MCF 10A (cell line): ENCODE results near the gene TLR10. TPM values are rescaled to one million over a fixed set of nuclear protein-coding genes. Genes with fewer than 3 reads are reported as not detected.

Experiments used
- BruUV-seq: library from RNA; stranded (reverse); fragments of 400-500 nt; replicated peaks from 2 replicates; lab custom pipeline; 2021; lab: Mats Ljungman, UMichigan
- CTCF ChIA-PET: fragments of 300-600 bp; sonication (Branson Sonifier 250); formaldehyde crosslinking; extraction: SDS; loops from one replicate; lab custom pipeline; 2021; ENCODE audit warnings: antibody characterized with exemption, inconsistent platforms; lab: Yijun Ruan, JAX
- POLR2A ChIA-PET: fragments of 300-600, 350-650 bp; sonication (Branson Sonifier 250); formaldehyde crosslinking; extraction: SDS; loops from one replicate; lab custom pipeline; 2020; ENCODE audit warnings: antibody characterized with exemption, inconsistent platforms; lab: Yijun Ruan, JAX
- DNase-seq: peaks from one replicate; pipeline ENCODE4 v3.0.0-alpha.2; 2018; ENCODE audit not compliant: unreplicated experiment
- H3K27ac Mint-ChIP-seq: one replicate; pipeline ENCODE4 v1.8.0; 2022; ENCODE audit warnings: mild to moderate bottlenecking, low read depth, mixed read lengths; ENCODE audit not compliant: unreplicated experiment
- H3K27me3 Mint-ChIP-seq: one replicate; pipeline ENCODE4 v1.8.0; 2022; ENCODE audit warnings: mixed read lengths; ENCODE audit not compliant: insufficient read depth, unreplicated experiment
- H3K36me3 Mint-ChIP-seq: one replicate; pipeline ENCODE4 v1.8.0; 2022; ENCODE audit warnings: mild to moderate bottlenecking, moderate library complexity, mixed read lengths; ENCODE audit not compliant: insufficient read depth, unreplicated experiment
- H3K4me1 Mint-ChIP-seq: one replicate; pipeline ENCODE4 v1.8.0; 2022; ENCODE audit warnings: mixed read lengths; ENCODE audit not compliant: insufficient read depth, unreplicated experiment
- H3K4me3 Mint-ChIP-seq: one replicate; pipeline ENCODE4 v1.8.0; 2022; ENCODE audit warnings: mild to moderate bottlenecking, moderate library complexity, mixed read lengths; ENCODE audit not compliant: unreplicated experiment
- H3K9me3 Mint-ChIP-seq: one replicate; pipeline ENCODE4 v1.8.0; 2022; ENCODE audit warnings: mixed read lengths; ENCODE audit not compliant: unreplicated experiment
- intact Hi-C: fragments of 100-400 bp; cut with micrococcal nuclease; formaldehyde crosslinking; loops from 2 replicates; pipeline ENCODE4 v1.14.1; 2022
- total RNA-seq: library from RNA; stranded (reverse); gene quantifications from 2 replicates; pipeline ENCODE4 v1.2.3, GENCODE V29; 2022
- TF ChIP-seq, protein P1 (sequence below): fragments of 200-600 bp; IDR thresholded peaks from one replicate; pipeline ENCODE4 v1.8.0; 2022; ENCODE audit warnings: antibody characterized with exemption, mild to moderate bottlenecking; ENCODE audit not compliant: unreplicated experiment

The TLR10 gene
- total RNA-seq, 1 experiment from 2014 or later, result not detected

DNA sequence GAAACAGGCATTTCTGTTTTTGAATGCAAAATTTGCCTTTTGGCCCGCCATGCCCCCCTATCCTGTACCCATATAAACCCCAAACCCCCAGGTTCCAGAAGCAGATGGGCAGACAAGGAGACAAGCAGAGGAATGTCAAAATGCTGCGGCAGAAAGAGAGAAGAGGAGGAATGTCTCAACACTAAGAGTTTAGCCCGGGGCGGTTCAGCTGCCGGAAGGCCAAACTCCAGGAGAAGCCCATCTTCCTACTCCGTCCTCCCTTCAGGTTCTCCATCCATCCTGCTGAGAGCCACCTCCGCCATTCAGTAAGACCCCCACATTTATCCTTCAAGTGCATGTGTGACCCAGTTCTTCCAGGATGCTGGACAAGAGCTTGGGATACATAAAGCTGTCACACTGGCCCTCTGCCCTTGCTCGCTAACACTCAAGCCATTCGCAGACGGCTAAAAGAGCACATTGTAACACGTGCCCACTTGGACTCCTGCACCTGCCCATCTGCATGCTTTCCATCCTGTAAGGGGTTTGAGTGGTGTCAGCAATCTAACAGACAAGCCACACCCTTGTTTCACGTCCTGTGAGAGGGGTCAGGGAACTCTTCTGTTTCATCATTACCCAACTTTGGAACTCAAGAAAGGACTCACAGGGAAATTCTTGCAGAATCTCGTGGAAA is 31.3 kb downstream of the TLR10 start:
- no peaks in the 10 kb centered on the region for H3K4me1 Mint-ChIP-seq
- ChIA-PET POLR2A (interaction anchor here (0.7 to 1.2 kb wide), 3 partner anchors 8 to 924 kb away, joined by 3 read pairs; no protein-coding TSS in a partner anchor), CTCF (interaction anchor here (0.6 kb wide), 1 partner anchor 572 kb away, joined by 3 read pairs; no protein-coding TSS in a partner anchor)
- H3K27me3 Mint-ChIP-seq, result no peaks in the 10 kb centered on the region
- no peaks in the 10 kb centered on the region for H3K36me3 Mint-ChIP-seq
- TF ChIP-seq, protein P1, sequence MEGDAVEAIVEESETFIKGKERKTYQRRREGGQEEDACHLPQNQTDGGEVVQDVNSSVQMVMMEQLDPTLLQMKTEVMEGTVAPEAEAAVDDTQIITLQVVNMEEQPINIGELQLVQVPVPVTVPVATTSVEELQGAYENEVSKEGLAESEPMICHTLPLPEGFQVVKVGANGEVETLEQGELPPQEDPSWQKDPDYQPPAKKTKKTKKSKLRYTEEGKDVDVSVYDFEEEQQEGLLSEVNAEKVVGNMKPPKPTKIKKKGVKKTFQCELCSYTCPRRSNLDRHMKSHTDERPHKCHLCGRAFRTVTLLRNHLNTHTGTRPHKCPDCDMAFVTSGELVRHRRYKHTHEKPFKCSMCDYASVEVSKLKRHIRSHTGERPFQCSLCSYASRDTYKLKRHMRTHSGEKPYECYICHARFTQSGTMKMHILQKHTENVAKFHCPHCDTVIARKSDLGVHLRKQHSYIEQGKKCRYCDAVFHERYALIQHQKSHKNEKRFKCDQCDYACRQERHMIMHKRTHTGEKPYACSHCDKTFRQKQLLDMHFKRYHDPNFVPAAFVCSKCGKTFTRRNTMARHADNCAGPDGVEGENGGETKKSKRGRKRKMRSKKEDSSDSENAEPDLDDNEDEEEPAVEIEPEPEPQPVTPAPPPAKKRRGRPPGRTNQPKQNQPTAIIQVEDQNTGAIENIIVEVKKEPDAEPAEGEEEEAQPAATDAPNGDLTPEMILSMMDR, result no peak
- no peak overlapping the region for H3K27ac Mint-ChIP-seq
- H3K9me3 Mint-ChIP-seq, result peaks cover 5% of the 10 kb centered on the region
- DNase-seq, result no peak
- no TSS peak for BruUV-seq
- intact Hi-C loops, result loop anchor here (10.0 kb wide), 2 partner anchors 293 to 683 kb away; no protein-coding TSS in a partner anchor
- H3K4me3 Mint-ChIP-seq, result no peak overlapping the region

DNA sequence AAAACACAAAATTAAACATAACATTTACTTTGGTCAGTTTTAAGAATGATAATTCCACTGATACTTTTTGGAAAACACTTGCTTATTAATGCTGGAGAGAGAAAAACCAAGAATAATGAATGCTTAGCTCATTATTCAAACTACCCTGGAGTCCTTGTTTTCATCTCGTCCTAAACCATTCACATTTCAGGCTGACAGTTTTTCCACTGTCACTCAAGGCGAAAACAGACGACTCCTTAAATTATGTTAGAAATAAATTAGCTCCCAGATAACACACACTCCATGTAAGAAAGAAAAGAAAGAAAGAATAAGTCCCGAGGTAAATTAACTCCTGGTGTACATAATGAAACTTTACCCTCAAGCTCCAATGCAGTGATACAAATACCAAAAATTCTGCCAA is 33.5 kb downstream of the TLR10 start:
- CTCF ChIA-PET, result interaction anchor here (0.5 to 1.1 kb wide), 3 partner anchors 112 to 581 kb away, joined by 3 to 4 read pairs (median 3); no protein-coding TSS in a partner anchor
- no peak for DNase-seq
- no peaks in the 10 kb centered on the region for H3K27me3 Mint-ChIP-seq
- H3K27ac Mint-ChIP-seq, result no peak overlapping the region
- no peaks in the 10 kb centered on the region for H3K4me1 Mint-ChIP-seq
- TF ChIP-seq, protein P1, result no peak
- POLR2A ChIA-PET, result interaction anchor here (0.6 kb wide), 1 partner anchor 74 kb away, joined by 3 read pairs; no protein-coding TSS in a partner anchor
- intact Hi-C loops, result no loop called here
- no peak overlapping the region for H3K4me3 Mint-ChIP-seq
- no peaks in the 10 kb centered on the region for H3K36me3 Mint-ChIP-seq
- peaks cover 7% of the 10 kb centered on the region for H3K9me3 Mint-ChIP-seq
- no TSS peak for BruUV-seq

DNA sequence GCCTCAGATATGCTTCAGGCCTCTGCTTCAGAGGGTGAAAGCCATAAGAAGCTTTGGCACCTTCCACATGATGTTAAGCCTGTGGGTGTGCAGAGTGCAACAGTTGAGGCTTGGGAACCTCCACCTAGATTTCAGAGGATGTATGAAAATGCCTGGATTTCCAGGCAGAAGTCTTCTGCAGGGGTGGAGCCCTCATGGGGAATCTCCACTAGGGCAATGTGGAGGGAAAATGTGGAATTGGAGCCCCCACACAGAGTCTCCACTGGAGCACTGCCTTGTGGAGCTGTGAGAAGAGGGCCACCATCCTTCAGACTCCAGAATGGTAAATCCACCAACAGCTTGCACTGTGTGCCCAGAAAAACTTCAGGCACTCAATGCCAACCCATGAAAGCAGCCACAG is 35.2 kb downstream of the TLR10 start:
- ChIA-PET POLR2A (interaction anchor here (0.6 kb wide), 1 partner anchor 130 kb away, joined by 3 read pairs; no protein-coding TSS in a partner anchor), CTCF (no interaction called here)
- no peak overlapping the region for H3K4me3 Mint-ChIP-seq
- intact Hi-C loops, result no loop called here
- peaks cover 7% of the 10 kb centered on the region for H3K9me3 Mint-ChIP-seq
- peaks cover 6% of the 10 kb centered on the region for H3K4me1 Mint-ChIP-seq
- no peak overlapping the region for H3K27ac Mint-ChIP-seq
- H3K27me3 Mint-ChIP-seq, result no peaks in the 10 kb centered on the region
- H3K36me3 Mint-ChIP-seq, result no peaks in the 10 kb centered on the region
- no TSS peak for BruUV-seq
- TF ChIP-seq, protein P1, result no peak
- no peak for DNase-seq

DNA sequence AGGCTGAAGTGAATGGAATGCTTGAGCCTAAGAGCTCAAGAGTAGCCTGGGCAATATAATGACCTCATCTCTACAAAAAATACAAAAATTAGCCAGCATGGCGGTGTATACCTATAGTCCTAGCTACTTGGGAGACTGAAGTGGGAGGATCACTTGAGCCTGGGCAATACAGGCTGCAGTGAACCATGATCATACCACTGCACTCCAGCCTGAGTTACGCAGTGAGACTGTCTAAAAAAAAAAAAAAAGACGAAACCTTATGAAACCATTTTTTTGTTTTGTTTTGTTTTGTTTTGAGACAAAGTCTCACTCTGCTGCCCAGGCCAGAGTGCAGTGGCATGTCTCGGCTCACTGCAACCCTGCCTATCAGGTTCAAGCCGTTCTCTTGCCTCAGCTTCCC is 36.9 kb downstream of the TLR10 start:
- no peaks in the 10 kb centered on the region for H3K27me3 Mint-ChIP-seq
- H3K9me3 Mint-ChIP-seq, result peaks cover 7% of the 10 kb centered on the region
- ChIA-PET CTCF (no interaction called here), POLR2A (no interaction called here)
- H3K36me3 Mint-ChIP-seq, result no peaks in the 10 kb centered on the region
- no TSS peak for BruUV-seq
- no peak overlapping the region for H3K27ac Mint-ChIP-seq
- no peak overlapping the region for H3K4me3 Mint-ChIP-seq
- peaks cover 6% of the 10 kb centered on the region for H3K4me1 Mint-ChIP-seq
- no peak for DNase-seq
- intact Hi-C loops, result no loop called here
- TF ChIP-seq, protein P1, result no peak
